ENCODE data around the gene XK. TPM values are rescaled to one million over a fixed set of nuclear protein-coding genes. Genes with fewer than 3 reads are reported as not detected.
"Not testable (repeated sequence)": the region's sequence is repeated elsewhere in the genome, so short reads cannot be mapped to it uniquely, and the experiment has no call there.

XK gene
- total RNA-seq, 1 donor from 2014 or later = 0.13 TPM

DNA sequence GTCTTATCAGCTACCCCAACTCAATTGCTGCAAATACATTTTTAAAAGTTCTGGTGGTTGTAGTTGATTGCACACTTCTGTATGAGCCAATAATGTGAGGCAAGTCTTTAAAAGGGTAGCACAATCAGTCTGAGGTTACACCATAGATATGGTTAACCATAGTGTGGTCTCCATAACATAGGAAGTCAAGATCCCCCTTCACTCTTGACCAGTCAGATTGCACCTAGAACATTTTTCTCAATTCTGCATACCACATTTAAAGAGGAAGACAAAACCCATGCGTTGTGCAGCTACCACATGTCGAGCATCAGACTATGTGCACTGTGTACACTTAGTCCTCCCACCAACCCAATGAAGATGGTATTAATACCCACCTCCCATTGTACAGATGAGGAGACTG, 67.8 kb downstream of the XK start:
- DNase-seq (ENCODE audit: low spot score) = no peak

DNA sequence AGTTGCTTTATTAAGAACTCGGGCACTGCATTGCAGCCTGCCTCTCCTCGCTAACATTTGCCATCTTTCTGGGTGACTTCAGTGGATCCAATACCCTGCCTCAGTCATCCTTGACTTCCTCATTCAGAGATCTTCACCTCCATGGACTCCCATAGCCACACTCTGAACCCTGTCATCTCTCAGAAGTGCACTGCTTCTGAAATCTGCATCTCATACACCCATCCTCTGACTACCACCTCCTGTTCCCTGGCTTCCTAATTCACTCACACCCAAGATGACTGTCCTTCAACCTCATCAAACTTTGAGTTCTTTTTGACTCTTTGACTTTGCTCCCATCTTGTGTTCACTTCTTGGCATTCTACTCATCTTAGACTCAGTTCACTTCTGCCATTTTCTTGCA, 68.9 kb downstream of the XK start:
- DNase-seq (ENCODE audit: low spot score) = no peak

DNA sequence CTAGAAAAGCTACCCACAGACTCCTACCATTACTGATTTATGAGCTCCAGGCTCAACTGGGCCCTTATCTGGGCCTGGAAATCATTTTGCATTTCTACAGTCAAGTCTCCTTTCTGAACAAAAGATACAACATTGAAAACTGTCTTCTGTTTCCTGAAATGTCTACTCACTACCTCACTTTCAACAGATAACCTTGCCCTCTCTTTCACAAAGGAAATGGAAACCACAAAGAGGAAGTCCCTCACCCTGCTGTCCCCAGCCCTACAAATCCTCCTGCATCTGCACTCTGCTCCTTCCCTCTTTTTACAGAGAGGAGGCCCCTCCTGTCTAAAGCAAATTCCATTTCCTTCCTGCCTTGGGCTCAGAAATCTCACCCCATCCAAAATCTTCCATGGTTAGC, 69.4 kb downstream of the XK start:
- DNase-seq (ENCODE audit: low spot score) = no peak

DNA sequence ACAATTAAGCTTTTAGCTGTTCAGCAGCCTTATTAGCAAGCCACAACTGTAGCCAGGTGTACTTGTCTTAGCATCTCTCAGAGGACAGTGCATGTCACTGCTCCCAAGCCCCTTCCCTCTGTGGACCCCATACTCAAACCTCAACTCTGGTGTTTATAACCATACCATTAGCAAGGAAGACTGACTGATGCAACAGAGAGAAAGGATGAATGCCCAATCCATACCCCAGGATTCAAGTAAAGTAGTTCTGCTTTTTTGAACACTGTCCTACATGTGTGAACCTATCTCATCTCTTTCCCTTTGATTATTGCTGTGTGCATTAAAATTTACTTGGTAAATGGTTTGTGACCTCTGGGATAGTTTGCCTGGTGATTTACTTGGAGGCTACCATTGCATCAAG, 71.5 kb downstream of the XK start:
- no peak for DNase-seq (ENCODE audit: low spot score)

DNA sequence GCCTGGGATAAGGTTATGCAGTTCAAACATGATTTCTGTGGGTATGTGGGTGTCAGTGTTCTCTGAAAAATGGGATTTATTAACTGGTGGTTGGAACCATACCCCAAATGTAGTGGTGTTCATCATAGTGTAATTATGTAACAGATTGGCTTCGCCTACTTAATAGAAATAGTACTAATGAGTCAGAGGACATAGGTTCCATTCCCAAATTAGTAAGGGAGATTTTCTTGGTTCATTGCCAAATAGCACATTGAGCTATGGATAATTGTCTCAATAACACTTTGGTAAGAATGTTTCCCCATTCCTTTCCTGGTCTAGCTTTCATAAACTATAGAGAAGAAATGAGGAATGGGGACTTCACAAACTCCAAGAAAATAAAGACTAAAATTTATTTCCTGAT, 73.8 kb downstream of the XK start:
- DNase-seq (ENCODE audit: low spot score) = no peak

DNA sequence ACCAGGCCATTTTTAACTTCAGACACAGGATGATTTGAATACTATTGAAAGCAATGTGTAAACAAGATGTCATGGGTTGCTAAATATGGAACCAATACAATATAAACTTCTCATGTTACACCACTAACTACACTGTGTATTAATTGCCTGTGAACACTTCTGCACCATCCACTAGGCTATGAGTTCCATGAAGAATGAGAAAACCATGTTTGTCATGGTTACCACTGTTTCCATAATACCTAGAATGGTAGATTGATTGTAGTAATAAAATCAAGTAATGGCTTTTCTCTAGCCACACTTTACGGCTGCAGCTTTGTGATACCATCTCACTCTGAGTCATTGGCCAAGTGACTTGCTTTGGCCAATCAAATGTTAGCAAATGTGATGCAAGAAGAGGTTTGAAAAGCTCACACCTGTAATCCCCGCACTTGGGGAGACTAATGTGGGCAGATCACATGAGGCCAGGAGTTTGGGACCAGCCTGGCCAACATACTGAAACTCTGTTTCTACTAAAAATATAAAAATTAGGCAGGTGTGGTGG, 74.4 kb downstream of the XK start:
- no peak for DNase-seq (ENCODE audit: low spot score)

DNA sequence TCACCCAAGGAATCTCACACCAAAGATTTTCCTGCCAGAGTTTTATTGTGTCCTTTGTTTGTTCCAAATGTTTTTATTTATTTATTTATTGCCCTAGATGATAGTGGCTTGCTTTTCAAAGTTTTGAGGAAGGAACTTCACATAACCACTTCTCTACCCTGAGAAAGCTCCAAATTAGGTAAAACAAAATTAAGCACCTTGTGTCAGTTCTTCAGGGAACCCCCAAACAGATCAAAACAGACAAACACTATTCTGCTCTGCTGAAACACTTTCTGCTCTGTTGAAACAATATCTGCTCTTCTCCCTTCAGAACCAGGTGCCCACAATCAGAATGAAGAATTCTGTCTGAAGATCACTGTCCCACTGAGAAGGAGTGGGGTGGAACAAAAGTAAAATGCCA, 77.8 kb downstream of the XK start:
- no peak for DNase-seq (ENCODE audit: low spot score)

DNA sequence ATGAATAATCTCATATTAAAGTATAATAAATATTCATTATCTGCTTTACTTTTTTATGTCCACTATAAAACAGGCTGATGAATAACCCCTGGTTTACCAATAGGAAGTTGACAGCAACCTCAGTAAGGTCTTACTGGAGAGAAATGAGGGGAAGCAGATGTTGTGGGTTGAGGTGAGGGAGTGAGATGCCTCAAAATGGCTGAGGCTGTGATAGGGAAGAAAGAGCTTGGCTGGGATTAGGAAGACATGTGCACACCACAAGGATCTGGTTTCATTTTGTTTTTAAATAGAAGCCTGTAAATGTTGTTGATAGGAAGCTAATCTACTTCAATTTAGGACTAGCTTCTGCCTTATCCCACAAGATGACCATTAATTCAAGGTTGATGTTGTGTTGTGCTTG, 79.9 kb downstream of the XK start:
- DNase-seq (ENCODE audit: low spot score) = no peak

DNA sequence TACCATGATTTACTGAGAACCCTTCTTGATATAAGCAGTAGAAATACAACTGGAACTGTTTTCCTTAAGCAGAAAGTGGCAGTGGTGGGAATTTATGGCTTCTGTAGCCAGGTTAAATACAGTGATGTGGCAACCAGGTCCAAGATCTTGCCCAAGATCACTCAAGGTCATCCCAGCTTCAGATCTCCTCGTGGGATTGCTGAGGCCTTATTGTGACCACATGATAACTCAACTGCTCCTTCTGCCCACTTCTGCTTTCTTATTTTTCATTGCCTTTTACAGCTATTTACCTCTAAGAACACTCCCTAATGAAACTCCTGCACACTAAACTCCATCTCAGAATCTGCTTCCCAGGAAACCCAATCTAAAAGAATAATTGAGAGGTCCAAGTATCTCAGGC, 81.8 kb downstream of the XK start:
- DNase-seq (ENCODE audit: low spot score) = no peak

DNA sequence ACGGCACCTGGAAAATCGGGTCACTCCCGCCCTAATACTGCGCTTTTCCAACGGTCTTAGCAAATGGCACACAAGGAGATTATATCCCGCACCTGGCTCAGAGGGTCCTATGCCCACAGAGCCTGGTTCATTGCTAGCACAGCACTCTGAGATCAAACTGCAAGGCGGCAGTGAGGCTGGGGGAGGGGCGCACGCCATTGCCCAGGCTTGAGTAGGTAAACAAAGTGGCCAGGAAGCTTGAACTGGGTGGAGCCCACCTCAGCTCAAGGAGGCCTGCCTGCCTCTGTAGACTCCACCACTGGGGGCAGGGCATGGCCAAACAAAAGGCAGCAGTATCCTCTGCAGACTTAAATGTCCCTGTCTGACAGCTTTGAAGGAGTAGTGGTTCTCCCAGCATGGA, 83.3 kb downstream of the XK start:
- DNase-seq (ENCODE audit: low spot score) = not testable (repeated sequence)

DNA sequence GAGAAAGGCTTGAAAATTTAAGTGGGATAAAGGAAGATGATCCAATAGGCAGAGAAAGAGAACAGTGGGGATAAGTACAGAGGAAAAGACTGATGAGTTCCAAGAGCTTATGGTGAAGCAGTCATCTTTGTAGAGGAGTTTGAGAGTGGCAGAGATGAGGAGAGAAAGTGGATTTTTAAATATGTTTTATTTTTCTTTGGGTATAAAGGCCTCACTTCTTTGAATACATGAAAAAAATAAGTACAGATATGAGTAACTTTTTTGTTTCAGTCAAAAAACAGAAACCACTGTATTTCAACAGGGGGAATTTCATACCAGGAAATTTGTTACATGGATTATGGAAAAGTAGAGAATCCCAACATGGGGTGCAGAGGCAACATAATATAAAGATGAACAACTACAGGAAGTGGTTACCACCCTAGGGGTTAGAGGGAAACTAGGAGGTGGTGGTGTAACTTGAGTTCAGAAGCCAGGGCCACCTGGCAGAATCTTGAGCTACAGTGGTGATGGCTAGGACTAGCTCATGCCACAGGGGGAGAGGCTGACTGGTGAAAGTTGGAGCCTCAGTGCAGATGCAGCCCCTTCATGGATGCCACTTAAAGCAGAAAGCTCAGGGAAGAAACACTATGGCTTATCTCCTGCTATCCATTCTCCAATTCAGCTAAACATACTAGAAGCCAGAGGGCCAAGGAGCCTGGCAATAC, 90.8 kb downstream of the XK start:
- DNase-seq (ENCODE audit: low spot score) = no peak

DNA sequence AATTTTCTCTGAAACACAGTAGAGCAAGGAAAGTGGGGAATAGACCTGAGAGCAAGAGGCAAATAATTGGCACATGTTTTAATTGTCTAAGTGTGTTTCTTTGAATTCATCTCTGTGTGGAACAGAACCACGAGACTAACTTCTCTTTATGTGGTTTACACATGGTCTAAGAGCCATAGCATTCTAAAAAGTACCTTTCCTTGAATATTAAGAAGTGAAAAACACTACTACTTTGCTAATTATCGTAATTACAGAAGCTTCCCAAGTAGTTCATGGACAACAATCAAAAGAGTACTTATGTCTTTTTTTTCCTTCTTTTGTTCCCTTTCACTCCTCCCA, 91.4 kb downstream of the XK start:
- no peak for DNase-seq (ENCODE audit: low spot score)

DNA sequence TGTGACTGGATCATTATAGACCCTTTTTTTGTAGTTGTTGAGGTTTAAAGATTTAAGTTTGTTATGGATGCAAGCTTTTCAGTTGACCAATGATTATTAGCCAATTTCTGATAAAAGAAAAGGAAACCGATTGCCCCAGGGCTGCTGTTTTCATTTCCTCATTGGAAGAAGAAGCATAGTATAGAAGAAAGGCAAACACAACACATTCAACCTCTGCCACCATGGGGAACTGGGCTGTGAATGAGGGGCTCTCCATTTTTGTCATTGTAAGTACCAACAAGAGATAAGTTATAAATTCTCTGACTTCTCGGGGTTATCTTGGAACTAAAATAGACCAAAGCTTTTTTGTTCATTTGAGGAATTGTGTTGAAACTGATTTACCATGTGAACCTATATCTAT, 94.3 kb downstream of the XK start, which contains the start of gene CYBB:
Gene CYBB (plus strand): TSS at position 203 of the 400 bp plus-strand sequence. CDS start 19 bp downstream, at position 222.
- no peak for DNase-seq (ENCODE audit: low spot score)

DNA sequence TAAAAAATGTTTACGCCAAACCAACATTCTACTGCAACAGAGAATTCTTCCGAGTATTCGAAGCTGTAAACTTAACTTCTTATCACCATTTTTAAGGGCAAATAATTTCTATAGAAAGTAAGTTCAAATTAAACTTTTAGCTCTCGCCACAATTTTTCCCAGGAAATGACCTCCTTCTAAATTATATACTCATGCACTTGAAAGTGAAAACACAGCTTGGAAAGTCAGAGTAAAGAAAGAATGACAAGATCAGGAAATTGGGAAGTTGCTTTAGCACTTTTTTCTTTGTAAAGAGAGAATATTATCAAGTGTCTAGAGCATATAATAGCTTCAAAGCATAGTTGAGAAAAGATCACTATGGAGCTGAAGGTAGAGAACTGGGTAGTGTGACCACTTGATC, 95.5 kb downstream of the XK start:
- DNase-seq (ENCODE audit: low spot score) = no peak

Other genes with a start within 250 kb of the XK start
- gene LANCL3, start 114.1 kb upstream of the XK start, total RNA-seq = 0.35 TPM
- gene CYBB, start 94.3 kb downstream of the XK start, total RNA-seq = 77.0 TPM
- gene DYNLT3, start 161.8 kb downstream of the XK start, total RNA-seq = 30.0 TPM

Measured in mesenteric fat pad (tissue), 1 donor.